Type B pancreatic cell (in vitro differentiated cells): ENCODE results near the gene TICAM2. TPM values are rescaled to one million over a fixed set of nuclear protein-coding genes. Genes with fewer than 3 reads are reported as not detected.

Source experiments
- DNase-seq: peaks from one replicate; pipeline ENCODE4 v3.0.0; 2021; ENCODE audit warnings: mixed read lengths; ENCODE audit not compliant: unreplicated experiment; ENCODE audit errors: extremely low spot score
- H3K27ac Mint-ChIP-seq: 2 replicates; pipeline ENCODE4 v1.8.0; 2021; ENCODE audit warnings: mild to moderate bottlenecking, mixed read lengths
- H3K27me3 Mint-ChIP-seq: 2 replicates; pipeline ENCODE4 v1.8.0; 2021; ENCODE audit warnings: mixed read lengths
- H3K36me3 Mint-ChIP-seq: 2 replicates; pipeline ENCODE4 v1.8.0; 2021; ENCODE audit warnings: mixed read lengths
- H3K4me1 Mint-ChIP-seq: one replicate; pipeline ENCODE4 v1.8.0; 2021; ENCODE audit warnings: mixed read lengths; ENCODE audit not compliant: unreplicated experiment
- H3K4me3 Mint-ChIP-seq: 2 replicates; pipeline ENCODE4 v1.8.0; 2021; ENCODE audit warnings: mild to moderate bottlenecking, mixed read lengths
- H3K9me3 Mint-ChIP-seq: 2 replicates; pipeline ENCODE4 v1.8.0; 2021; ENCODE audit warnings: mixed read lengths
- total RNA-seq: library from RNA; stranded (reverse); gene quantifications from 2 replicates; pipeline ENCODE4 v1.2.1, GENCODE V29; 2021; ENCODE audit warnings: low replicate concordance
- TF ChIP-seq, protein P1 (sequence below): fragments of 200-600 bp; sonication (generic); conservative IDR thresholded peaks from 2 replicates; pipeline ENCODE4 v1.5.0; 2021; ENCODE audit warnings: antibody characterized with exemption, mild to moderate bottlenecking

Gene TICAM2
- total RNA-seq, 1 donor from 2014 or later = 1.1 TPM

DNA sequence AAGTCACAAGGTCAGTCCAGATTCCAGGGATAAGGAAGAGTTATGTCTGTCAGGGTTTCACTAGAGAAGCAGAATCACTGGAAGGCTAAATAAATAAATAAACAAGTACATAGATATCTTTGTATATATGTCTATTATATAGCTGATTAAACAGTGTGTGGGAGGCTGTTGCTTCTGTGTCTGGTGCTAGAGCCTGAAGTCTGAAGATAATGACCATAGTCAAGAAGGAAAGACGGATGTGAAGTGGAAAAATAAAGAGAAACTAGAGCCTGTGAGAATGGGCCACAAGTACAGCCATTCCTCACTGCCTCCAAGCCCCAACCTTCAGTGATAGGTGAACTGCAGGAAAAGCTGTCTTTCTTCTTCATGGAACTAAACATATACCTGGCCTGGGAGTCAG, 27.6 kb upstream of the TICAM2 start:
- Mint-ChIP-seq H3K4me1 (peaks cover 9% of the 10 kb centered on the region), H3K27ac (no peak overlapping the region), H3K36me3 (no peaks in the 10 kb centered on the region), H3K9me3 (no peaks in the 10 kb centered on the region), H3K4me3 (no peak overlapping the region), H3K27me3 (no peaks in the 10 kb centered on the region)
- TF ChIP-seq, protein P1, sequence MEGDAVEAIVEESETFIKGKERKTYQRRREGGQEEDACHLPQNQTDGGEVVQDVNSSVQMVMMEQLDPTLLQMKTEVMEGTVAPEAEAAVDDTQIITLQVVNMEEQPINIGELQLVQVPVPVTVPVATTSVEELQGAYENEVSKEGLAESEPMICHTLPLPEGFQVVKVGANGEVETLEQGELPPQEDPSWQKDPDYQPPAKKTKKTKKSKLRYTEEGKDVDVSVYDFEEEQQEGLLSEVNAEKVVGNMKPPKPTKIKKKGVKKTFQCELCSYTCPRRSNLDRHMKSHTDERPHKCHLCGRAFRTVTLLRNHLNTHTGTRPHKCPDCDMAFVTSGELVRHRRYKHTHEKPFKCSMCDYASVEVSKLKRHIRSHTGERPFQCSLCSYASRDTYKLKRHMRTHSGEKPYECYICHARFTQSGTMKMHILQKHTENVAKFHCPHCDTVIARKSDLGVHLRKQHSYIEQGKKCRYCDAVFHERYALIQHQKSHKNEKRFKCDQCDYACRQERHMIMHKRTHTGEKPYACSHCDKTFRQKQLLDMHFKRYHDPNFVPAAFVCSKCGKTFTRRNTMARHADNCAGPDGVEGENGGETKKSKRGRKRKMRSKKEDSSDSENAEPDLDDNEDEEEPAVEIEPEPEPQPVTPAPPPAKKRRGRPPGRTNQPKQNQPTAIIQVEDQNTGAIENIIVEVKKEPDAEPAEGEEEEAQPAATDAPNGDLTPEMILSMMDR = no peak
- DNase-seq = no peak

- Mint-ChIP-seq H3K27ac (no peak overlapping the region), H3K27me3 (no peaks in the 10 kb centered on the region), H3K4me3 (peak overlapping the region; percentile 45), H3K36me3 (peaks cover 6% of the 10 kb centered on the region), H3K9me3 (no peaks in the 10 kb centered on the region), H3K4me1 (peaks cover 12% of the 10 kb centered on the region)
- TF ChIP-seq, protein P1 = peak; percentile 30
- no peak for DNase-seq
These were observed 25.1 kb upstream of the TICAM2 start for GRCh38 chr5:115627295-115627865.

- peaks cover 18% of the 10 kb centered on the region for H3K4me1 Mint-ChIP-seq
- DNase-seq = no peak
- no peaks in the 10 kb centered on the region for H3K9me3 Mint-ChIP-seq
- no peaks in the 10 kb centered on the region for H3K27me3 Mint-ChIP-seq
- TF ChIP-seq, protein P1 = no peak
- H3K4me3 Mint-ChIP-seq = no peak overlapping the region
- H3K27ac Mint-ChIP-seq = peak overlapping the region; percentile 97
- H3K36me3 Mint-ChIP-seq = peaks cover 11% of the 10 kb centered on the region
These were observed 24.2 kb upstream of the TICAM2 start for GRCh38 chr5:115626445-115626823.

GRCh38 chr5:115625579-115626444, 23.5 kb upstream of the TICAM2 start, which contains the start of gene TMED7:
TSS of gene TMED7 (minus strand) at chr5:115626036. CDS start at chr5:115625792, 244 bp downstream.
- no peaks in the 10 kb centered on the region for H3K27me3 Mint-ChIP-seq
- peak within 1 kb of the TSS; percentile 97 for H3K27ac Mint-ChIP-seq
- DNase-seq = peak; percentile 98
- no peaks in the 10 kb centered on the region for H3K9me3 Mint-ChIP-seq
- no peak within 1 kb of the TSS for H3K4me3 Mint-ChIP-seq
- H3K36me3 Mint-ChIP-seq = peaks cover 11% of the 10 kb centered on the region
- H3K4me1 Mint-ChIP-seq = peaks cover 21% of the 10 kb centered on the region
- TF ChIP-seq, protein P1 = peak; percentile 36

- no peak for DNase-seq
- H3K9me3 Mint-ChIP-seq = no peaks in the 10 kb centered on the region
- no peaks in the 10 kb centered on the region for H3K27me3 Mint-ChIP-seq
- H3K36me3 Mint-ChIP-seq = peaks cover 15% of the 10 kb centered on the region
- TF ChIP-seq, protein P1 = no peak
- no peak overlapping the region for H3K27ac Mint-ChIP-seq
- H3K4me3 Mint-ChIP-seq = no peak overlapping the region
- H3K4me1 Mint-ChIP-seq = peaks cover 21% of the 10 kb centered on the region
These were observed 22.7 kb upstream of the TICAM2 start for GRCh38 chr5:115624994-115625393.
